ENCODE measurements around the gene KCNT2.

GRCh38 chr1:196462086-196462485, 146.2 kb downstream of the KCNT2 start:
- no peak for TF ChIP-seq POLR2A (IDR thresholded peaks at IDR 0.05; ENCODE audit: low read depth, low read length)
- TF ChIP-seq TAF1 (IDR thresholded peaks at IDR 0.05; ENCODE audit: low read depth, low read length) = no peak
- TF ChIP-seq POLR2AphosphoS5 (IDR thresholded peaks at IDR 0.05; ENCODE audit: low read depth, low read length) = no peak
- TF ChIP-seq PAX5 (IDR thresholded peaks at IDR 0.05; ENCODE audit: insufficient read depth, low read length, severe bottlenecking) = no peak
- TF ChIP-seq POU2F2 (IDR thresholded peaks at IDR 0.05; ENCODE audit: low read depth, low read length) = no peak
